Measurements from ENCODE around the gene GMPS.

DNA sequence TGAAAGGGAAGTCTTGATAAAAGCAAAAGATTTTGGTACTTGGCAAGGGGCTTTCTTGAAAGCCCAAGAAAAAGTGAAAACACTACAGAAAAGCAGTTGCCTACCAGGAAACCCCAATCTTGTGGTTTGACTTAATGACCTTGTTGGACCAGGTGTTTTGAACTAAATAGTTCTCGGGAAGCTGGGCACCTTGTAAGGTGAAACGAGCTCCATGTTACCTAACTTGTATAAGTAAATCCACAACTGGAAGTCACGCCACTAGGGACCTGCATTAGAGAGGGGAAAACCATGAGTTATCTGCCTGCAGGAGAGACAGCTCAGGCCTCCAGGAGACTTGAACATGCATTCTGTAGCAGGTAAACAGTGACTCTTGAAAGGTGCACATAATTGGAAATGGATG lies 88.2 kb downstream of the GMPS start:
- TF ChIP-seq, protein P1, sequence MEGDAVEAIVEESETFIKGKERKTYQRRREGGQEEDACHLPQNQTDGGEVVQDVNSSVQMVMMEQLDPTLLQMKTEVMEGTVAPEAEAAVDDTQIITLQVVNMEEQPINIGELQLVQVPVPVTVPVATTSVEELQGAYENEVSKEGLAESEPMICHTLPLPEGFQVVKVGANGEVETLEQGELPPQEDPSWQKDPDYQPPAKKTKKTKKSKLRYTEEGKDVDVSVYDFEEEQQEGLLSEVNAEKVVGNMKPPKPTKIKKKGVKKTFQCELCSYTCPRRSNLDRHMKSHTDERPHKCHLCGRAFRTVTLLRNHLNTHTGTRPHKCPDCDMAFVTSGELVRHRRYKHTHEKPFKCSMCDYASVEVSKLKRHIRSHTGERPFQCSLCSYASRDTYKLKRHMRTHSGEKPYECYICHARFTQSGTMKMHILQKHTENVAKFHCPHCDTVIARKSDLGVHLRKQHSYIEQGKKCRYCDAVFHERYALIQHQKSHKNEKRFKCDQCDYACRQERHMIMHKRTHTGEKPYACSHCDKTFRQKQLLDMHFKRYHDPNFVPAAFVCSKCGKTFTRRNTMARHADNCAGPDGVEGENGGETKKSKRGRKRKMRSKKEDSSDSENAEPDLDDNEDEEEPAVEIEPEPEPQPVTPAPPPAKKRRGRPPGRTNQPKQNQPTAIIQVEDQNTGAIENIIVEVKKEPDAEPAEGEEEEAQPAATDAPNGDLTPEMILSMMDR (IDR thresholded peaks at IDR 0.05), result peak in 2 of 7 experiments; percentile 5 to 10
- no peak for TF ChIP-seq POLR2A (IDR thresholded peaks at IDR 0.05)
